ENCODE results near the gene C19orf67.
A peak's percentile ranks its signal among the peaks of the same experiment; 100 is the strongest.

The C19orf67 gene

DNA sequence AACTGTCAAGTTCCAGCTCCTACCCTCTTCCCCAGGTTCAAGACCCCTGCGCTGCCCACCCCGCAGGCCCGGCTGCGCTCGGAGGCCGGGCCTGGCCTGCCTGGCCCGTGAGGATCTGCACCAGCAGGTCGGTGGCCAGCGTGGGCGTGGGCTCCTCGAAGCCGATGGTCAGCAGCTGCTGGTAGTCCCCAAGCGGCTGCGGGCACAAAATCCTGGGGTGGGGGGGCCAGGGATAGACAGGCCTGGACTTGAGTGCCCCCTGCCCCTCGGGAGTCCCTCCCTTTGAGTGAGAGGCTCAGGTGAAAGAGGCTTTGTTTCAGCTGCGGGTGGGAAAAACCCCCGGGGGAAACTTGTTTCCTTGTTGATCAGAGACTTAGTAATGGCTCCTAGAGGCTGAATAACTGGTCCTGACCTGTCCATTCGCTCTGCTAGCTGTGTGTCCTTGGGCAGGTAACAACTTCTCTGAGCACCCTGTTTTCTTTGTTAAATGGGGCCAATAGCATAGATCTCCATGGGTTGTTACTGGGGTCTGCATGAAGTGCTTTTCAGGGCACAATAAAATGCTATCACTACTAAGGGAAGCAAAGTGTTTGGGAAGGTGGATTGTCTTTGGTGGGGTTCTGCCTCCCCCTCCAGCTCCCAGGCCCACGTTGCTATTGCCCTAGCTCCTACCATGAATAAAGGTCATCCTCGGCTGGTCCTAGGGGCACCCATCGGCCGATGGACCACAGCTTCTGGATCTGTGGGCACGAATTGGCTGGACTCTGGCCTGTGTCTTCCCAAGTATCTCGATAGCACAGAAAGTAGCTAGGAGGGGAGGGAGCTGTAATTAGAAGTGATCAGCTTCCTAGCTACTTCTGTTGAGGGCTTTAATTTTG, 3.5 kb downstream of the C19orf67 start:
- DNase-seq, result no peak

DNA sequence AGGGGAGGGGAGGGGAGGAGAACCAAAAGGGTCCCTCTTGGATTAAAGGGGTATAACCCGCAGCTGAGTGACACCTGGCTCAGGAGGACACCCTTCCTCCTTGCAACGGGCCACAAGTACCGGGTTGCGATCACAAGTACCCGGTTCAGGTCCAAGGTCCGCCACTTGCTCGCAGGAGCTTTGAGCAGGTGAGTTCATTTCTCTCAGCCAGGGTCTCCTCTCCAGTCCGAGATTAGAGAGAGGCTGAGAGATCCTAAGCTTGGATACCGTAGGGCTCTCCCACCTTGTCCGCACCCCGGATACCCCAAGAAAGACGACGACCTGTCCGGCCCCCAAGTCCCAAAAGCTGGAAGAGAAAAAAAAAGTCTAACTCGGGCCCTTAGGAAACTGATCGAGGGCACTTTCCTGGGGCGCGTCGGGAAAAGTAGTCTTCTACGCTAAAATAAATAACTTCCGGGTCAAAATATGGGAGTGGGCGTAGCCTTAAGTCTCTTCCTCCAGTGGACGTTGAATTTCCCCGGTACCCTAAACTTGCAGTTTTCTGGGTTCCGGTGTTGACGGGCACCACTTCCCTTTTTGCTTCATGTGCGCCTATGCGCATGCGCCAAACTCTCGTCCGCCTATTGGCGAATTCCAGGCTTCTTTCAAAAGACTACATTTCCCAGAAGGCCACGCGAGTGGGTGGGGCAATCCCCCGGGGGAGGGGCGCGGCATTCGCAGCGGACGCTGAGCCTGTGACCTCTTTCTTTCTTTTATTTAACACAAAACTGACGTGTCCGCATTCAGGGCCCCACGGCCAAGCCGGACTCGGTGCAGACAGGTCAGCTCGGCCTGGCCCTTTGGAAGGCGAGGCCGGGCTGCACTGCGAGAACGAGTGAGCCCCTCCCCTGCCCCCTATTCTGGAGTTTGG, 4.4 kb downstream of the C19orf67 start:
- peak; percentile 97 to 100 for DNase-seq

GRCh38 chr19:14078411-14078810, 7.2 kb downstream of the C19orf67 start:
- DNase-seq, result no peak

GRCh38 chr19:14073925-14074838, 11.4 kb downstream of the C19orf67 start:
- DNase-seq, result peak in 1 of 2 donors; percentile 59

DNA sequence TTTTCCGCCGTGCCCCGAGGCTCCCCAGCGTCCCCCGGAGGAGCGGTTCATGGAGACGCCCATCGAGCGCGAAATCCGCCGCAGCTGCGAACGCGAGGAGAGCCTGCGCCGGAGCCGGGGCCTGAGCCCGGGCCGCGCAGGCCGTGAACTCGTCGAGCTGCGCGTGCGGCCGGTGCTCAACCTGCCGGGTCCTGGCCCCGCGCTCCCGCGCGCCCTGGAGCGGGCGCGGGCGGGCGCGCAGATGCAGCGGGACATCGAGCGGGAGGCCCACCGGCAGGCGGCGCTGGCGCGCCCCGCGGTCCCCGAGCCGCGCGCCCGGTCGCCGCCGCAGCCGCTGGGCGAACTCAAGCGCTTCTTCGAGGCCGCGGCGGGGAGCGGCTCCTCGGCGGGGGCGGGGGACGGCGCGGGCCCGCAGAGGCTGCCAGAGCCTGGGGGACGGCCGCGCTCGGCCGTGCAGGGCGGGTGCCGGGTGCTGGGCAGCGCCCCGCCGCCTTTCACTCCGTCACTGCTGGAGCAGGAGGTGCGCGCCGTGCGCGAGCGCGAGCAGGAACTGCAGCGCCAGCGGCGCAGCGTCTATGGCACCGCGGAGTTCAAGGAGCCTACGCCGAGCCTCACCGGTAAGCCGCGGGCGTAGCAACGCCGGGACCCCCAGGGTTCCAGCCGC, 12.2 kb downstream of the C19orf67 start:
- DNase-seq, result peak; percentile 77 to 82

DNA sequence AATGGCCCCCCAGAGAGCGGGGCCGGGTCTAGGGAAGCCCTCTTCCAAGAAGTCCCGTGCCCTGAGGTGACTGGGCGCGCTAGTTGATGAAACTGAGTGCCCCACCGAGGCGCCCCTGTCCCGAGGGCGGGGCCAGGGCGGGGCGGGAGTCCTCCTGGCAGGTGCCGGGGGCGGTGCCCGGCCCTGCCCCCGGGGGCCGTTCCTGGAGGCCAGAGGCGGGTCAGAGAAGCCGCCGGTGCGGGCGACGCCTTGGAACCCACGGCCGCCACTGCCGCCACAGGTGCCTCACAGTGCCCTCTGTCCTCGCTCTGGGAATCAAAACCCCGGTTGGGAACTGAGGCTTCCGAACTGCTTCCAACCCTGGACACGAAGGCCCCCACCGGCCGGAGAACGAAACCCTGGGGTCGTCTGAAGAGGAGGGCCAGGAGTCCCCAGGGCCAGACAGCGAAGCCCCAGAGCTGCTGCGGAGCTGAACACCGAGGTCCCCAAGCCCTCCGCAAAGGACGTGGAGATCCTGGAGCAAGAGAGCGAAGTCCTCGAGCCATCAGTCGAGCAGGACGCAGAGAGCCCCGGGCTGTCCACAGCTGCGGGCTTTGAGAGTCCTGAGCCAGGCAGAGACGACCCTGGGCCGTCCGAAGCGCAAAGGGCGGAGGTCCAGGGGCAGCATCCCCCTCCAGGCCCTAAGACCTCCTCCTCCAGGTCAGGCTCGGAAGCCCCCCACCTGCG, 12.9 kb downstream of the C19orf67 start, which contains the start of gene MISP3:
MISP3 (plus strand) TSS at position 252 of the 726 bp plus-strand sequence. CDS start 524 bp downstream, outside the sequence.
- DNase-seq, result peak in 1 of 2 donors; percentile 42

GRCh38 chr19:14070268-14071050, 15.1 kb downstream of the C19orf67 start:
- DNase-seq, result no peak

DNA sequence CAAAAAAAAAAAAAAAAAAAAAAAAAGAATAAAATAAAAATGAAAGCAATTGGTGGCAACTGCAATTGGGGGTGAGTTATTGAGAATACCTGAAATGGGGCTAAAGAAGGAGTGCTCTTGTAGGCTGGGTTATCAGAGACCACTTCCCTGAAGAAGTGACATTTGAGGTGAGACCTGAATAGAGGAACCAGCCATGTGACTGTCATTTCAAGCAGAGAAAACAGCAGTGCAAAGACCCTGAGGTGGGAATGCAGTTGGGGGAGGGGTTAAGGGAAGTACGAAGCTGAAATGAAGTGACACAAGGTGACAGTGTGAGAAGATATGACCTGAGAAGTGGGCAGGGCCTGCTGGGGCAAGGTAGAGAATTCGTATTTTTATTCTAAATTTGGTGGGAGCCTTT, 19.4 kb downstream of the C19orf67 start:
- no peak for DNase-seq

DNA sequence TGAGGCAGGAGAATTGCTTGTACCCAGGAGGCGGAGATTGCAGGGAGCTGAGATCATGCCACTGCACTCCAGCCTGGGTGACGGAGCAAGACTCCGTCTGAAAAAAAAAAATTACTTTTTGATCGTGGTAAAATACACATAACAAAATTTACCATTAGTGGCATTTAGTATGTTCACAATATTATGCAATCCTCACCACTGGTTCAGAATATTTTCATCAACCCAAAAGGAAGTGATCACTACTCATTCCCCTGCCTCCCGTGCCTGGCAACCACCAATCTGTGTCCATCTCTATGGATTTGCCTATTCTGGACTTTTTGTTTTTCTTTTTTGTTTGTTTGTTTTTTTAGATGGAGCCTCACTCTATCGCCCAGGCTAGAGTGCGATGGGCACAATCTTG, 22.5 kb downstream of the C19orf67 start:
- no peak for DNase-seq

DNA sequence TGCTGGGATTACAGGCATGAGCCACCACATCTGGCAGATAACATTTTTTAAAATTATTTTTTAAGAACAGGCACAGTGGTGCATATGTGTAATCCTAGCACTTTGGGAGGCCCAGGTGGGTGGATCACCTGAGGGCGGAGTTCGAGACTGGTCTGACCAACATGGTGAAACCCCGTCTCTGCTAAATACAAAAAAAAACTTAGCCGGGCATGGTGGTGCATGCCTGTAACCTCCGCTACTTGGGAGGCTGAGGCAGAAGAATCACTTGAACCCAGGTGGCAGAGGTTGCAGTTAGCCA, 23.1 kb downstream of the C19orf67 start:
- DNase-seq, result no peak

DNA sequence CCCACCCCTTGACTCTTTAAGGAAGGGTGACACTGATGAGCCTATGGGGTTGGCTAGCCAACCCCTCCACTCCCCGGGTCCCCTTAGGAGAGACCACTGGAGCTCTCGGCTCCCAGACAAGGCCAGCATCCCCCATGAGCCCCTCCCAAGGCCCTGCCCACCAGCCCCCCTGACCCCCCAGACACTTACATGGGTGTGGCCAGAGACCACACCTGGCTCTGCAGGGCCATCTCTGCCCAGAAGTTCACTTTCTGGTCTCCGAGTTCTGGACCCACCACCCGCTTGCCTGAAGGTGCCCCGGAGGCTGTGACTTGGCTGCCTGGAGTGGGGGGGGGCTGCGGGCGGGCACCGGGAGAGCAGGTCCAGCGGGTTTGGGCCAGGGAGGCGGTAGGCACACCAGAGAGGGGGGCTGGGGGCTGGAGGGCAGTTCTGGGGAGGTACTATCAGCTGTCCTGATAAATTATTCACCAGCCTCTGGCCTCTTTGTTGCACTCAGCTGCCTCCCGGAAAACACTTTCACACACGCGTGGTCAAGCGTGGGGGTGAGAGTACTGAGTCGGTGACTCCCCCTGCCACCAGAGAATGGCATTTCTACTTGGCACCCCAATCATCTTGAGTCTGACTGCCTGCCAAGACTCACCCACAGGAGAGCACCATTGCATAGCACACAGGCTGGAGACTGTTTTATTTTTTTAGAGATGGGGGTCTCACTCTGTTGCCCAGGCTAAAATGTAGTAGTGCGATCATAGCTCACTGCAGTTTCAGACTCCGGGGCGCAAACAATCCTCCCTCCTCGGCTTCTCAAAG, 23.6 kb downstream of the C19orf67 start, which contains the start of gene PALM3:
PALM3 (minus strand) TSS at position 326 of the 807 bp plus-strand sequence; CDS start at position 230, 96 bp downstream.
- no peak for DNase-seq

GRCh38 chr19:14061081-14061749, 24.4 kb downstream of the C19orf67 start:
- no peak for DNase-seq

DNA sequence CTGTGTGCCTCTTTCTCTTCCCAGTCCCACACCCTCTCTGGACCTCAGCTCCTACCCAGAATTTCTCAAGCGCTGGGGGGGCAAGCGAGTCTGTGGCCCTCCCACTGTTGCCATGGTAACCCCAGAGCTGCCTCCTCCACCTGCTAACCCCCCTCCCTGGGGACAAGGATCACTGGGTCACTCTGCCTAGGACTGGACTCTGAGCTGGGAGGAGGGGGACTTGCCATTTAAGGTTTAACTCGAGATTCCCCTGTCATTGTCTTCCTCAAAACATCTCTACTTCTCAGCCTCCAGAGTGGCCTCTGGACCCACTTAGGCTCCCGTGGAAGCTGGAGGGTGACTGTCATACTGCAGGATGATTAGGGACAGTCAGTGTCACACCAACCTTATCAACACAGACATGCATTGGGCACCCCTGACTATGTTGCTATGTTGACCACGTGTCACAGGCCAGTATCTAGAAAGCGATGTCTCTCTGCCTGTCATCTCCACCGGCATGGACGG, 25.9 kb downstream of the C19orf67 start:
- DNase-seq, result no peak

DNA sequence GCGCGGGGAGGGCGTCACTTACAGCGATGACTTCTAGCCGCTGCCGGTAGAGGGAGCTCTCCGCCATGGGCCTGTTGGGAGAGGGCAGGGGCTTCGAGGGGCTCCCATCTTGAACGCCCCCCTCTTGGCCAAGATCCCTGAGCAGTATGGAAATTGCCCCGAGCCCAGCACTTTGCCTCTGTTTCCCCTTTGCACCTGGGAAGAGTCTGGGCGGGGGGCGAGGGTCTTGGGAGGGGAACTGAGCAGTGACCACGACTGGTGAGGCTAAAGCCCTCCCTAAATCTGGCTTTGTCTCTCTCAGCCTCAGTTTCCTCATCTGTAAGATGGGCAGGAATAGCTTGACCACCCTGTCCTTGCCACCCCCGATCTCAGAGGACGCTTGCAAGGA, 26.5 kb downstream of the C19orf67 start:
- DNase-seq, result no peak

DNA sequence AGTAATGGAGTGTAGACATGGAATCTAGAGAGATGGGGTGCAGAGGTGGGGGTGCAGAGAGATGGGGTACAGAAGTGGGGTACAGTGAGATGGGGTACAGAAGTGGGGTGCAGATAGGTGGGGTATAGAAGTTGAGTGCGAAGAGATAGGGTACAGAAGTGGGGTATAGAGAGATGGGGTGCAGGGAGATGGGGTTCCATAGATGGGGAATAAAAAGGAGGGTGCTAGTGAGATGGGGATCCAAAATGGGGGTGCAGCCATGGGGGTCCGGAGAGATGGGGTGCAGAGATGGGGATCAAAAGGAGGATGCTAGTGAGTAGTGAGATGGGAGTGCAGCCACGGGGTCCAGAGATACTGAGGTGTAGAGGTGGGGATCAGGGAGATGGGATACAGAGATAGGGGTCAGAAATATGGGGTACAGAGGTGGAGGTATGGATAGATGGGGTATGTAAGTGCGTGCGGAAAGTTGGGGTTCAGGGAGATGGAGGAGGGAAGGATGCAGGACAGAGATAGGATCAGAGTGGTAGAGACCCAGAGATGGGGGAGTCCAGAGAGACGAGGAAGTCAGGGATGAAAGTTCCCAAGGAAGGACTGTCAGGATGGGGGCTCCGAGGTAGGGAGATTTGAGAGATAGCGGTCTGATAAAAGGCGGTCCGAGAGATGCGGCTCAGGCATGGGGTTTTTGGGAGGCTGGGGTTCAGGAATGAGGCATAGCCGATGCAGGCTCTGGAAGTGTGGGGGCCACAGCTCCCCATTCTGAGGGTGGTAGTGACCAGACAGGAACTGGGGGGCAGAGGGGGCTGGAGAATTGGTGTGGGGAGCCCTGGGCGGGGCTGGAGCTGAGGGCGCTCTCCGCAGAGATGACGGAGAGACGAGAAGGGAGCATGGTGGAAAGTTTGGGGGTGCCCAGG, 27.1 kb downstream of the C19orf67 start:
- DNase-seq, result no peak

DNA sequence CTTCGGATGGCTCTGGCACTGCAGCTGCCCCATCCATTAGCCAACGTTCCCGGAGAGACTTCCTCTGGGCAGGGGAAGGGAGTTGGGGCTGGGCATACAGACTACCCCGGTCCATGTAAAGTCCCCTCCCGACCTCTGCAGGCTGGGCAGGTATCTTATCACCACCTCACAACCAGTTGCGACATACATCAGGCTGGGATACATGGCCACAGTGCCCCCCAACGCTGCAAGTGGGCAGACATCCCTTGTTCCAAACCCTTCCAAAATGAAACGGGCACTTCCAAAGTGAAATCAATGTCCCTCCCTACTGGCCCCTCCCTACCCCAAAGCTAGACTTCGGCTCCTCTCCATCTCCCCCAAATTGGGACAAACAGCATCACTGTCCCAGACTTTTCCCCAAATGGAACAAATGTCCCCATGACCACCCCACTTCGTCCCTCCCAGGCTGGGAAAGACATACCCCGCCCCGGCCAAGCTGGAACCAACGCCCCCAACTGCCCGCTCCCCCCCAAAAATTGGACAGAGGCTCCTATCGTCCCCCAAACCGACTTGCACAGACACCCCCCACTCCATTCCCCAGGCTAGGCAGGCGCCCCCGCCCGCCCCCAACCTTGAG, 28.7 kb downstream of the C19orf67 start:
- no peak for DNase-seq

DNA sequence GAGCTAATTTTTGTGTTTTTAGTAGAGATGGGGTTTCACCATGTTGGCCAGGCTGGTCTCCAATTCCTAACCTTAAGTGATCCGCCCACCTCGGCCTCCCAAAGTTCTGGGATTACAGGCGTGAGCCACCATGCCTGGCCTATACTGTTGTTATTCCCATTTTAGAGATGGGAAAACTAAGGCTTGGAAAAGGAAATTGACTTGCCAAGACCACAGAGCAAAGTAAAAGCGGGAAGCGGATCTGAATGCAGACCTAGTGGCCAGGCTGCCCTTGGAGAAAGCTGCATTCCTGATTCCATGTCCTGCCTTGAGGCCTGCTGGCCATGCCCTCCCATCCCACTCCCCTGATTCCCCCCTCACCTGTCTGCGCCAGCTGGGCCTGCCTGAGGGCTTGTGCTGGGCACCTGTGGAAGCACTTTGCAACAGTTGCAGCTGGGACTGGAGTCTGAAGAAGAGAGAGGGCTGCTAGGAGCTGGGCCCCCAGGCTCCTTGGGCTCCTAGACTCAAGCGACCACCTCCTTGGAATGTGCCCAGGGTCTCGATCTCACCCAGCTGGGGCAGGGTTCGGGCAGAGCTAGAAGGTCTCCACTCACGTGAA, 29.4 kb downstream of the C19orf67 start:
- DNase-seq, result no peak

Data from hippocampal formation (tissue), 2 donors.